ENCODE results near the gene TMOD3.

TMOD3 gene

GRCh38 chr15:51803965-51804364, 25.5 kb upstream of the TMOD3 start:
- no peaks in the 10 kb centered on the region for H3K27me3 Mint-ChIP-seq (ENCODE audit: low read depth)
- no peaks in the 10 kb centered on the region for H3K9me3 Mint-ChIP-seq
- H3K36me3 Mint-ChIP-seq (ENCODE audit: low read depth): peaks cover 9% of the 10 kb centered on the region
- peaks cover 4% of the 10 kb centered on the region for H3K4me1 Mint-ChIP-seq (ENCODE audit: low read depth)
- H3K4me3 Mint-ChIP-seq: no peak overlapping the region
- no peak overlapping the region for H3K27ac Mint-ChIP-seq

- no peaks in the 10 kb centered on the region for H3K27me3 Mint-ChIP-seq (ENCODE audit: low read depth)
- H3K9me3 Mint-ChIP-seq: no peaks in the 10 kb centered on the region
- H3K4me1 Mint-ChIP-seq (ENCODE audit: low read depth): peaks cover 3% of the 10 kb centered on the region
- no peak overlapping the region for H3K27ac Mint-ChIP-seq
- peaks cover 8% of the 10 kb centered on the region for H3K36me3 Mint-ChIP-seq (ENCODE audit: low read depth)
- H3K4me3 Mint-ChIP-seq: no peak overlapping the region
These were observed 23.3 kb upstream of the TMOD3 start for GRCh38 chr15:51806123-51806522.

GRCh38 chr15:51809457-51809856, 20.0 kb upstream of the TMOD3 start:
- Mint-ChIP-seq H3K9me3 (no peaks in the 10 kb centered on the region), H3K4me1 (ENCODE audit: low read depth) (peaks cover 2% of the 10 kb centered on the region), H3K36me3 (ENCODE audit: low read depth) (peaks cover 9% of the 10 kb centered on the region), H3K4me3 (no peak overlapping the region), H3K27ac (no peak overlapping the region), H3K27me3 (ENCODE audit: low read depth) (no peaks in the 10 kb centered on the region)

GRCh38 chr15:51812598-51812997, 16.9 kb upstream of the TMOD3 start:
- H3K36me3 Mint-ChIP-seq (ENCODE audit: low read depth): peaks cover 2% of the 10 kb centered on the region
- H3K4me1 Mint-ChIP-seq (ENCODE audit: low read depth): no peaks in the 10 kb centered on the region
- no peaks in the 10 kb centered on the region for H3K27me3 Mint-ChIP-seq (ENCODE audit: low read depth)
- no peak overlapping the region for H3K27ac Mint-ChIP-seq
- no peak overlapping the region for H3K4me3 Mint-ChIP-seq
- H3K9me3 Mint-ChIP-seq: no peaks in the 10 kb centered on the region

- Mint-ChIP-seq H3K4me1 (ENCODE audit: low read depth) (no peaks in the 10 kb centered on the region), H3K9me3 (peaks cover 2% of the 10 kb centered on the region), H3K4me3 (no peak overlapping the region), H3K36me3 (ENCODE audit: low read depth) (peaks cover 2% of the 10 kb centered on the region), H3K27me3 (ENCODE audit: low read depth) (no peaks in the 10 kb centered on the region), H3K27ac (no peak overlapping the region)
These were observed 14.8 kb upstream of the TMOD3 start for GRCh38 chr15:51814606-51815005.

GRCh38 chr15:51816611-51817010, 12.8 kb upstream of the TMOD3 start:
- Mint-ChIP-seq H3K4me1 (ENCODE audit: low read depth) (no peaks in the 10 kb centered on the region), H3K9me3 (peaks cover 22% of the 10 kb centered on the region), H3K36me3 (ENCODE audit: low read depth) (peaks cover 11% of the 10 kb centered on the region), H3K27me3 (ENCODE audit: low read depth) (no peaks in the 10 kb centered on the region), H3K27ac (no peak overlapping the region), H3K4me3 (no peak overlapping the region)

GRCh38 chr15:51818150-51818549, 11.3 kb upstream of the TMOD3 start:
- no peak overlapping the region for H3K27ac Mint-ChIP-seq

GRCh38 chr15:51825698-51826097, 3.8 kb upstream of the TMOD3 start:
- peaks cover 20% of the 10 kb centered on the region for H3K27me3 Mint-ChIP-seq (ENCODE audit: low read depth)
- no peak overlapping the region for H3K27ac Mint-ChIP-seq
- peaks cover 7% of the 10 kb centered on the region for H3K4me1 Mint-ChIP-seq (ENCODE audit: low read depth)
- peaks cover 9% of the 10 kb centered on the region for H3K36me3 Mint-ChIP-seq (ENCODE audit: low read depth)
- H3K4me3 Mint-ChIP-seq: no peak overlapping the region
- peaks cover 11% of the 10 kb centered on the region for H3K9me3 Mint-ChIP-seq

More at GRCh38 chr15:51818150-51818549, 11.3 kb upstream of the TMOD3 start:
- peaks cover 11% of the 10 kb centered on the region for H3K36me3 Mint-ChIP-seq (ENCODE audit: low read depth)
- H3K4me1 Mint-ChIP-seq (ENCODE audit: low read depth): no peaks in the 10 kb centered on the region
- no peak overlapping the region for H3K4me3 Mint-ChIP-seq
- peaks cover 24% of the 10 kb centered on the region for H3K9me3 Mint-ChIP-seq
- H3K27me3 Mint-ChIP-seq (ENCODE audit: low read depth): no peaks in the 10 kb centered on the region

GRCh38 chr15:51828621-51829375, 655 bp upstream of the TMOD3 start:
- no peaks in the 10 kb centered on the region for H3K9me3 Mint-ChIP-seq
- H3K27me3 Mint-ChIP-seq (ENCODE audit: low read depth): peaks cover 20% of the 10 kb centered on the region
- H3K4me1 Mint-ChIP-seq (ENCODE audit: low read depth): peaks cover 33% of the 10 kb centered on the region
- H3K27ac Mint-ChIP-seq: peak overlapping the region; percentile 91
- H3K4me3 Mint-ChIP-seq: peak overlapping the region; percentile 97
- H3K36me3 Mint-ChIP-seq (ENCODE audit: low read depth): peaks cover 12% of the 10 kb centered on the region

- Mint-ChIP-seq H3K4me3 (peak overlapping the region; percentile 97), H3K27me3 (ENCODE audit: low read depth) (peaks cover 11% of the 10 kb centered on the region), H3K4me1 (ENCODE audit: low read depth) (peaks cover 43% of the 10 kb centered on the region), H3K36me3 (ENCODE audit: low read depth) (peaks cover 15% of the 10 kb centered on the region), H3K9me3 (no peaks in the 10 kb centered on the region), H3K27ac (peak overlapping the region; percentile 94)
These were observed 888 bp downstream of the TMOD3 start for GRCh38 chr15:51830276-51830806.

GRCh38 chr15:51833772-51834171, 4.3 kb downstream of the TMOD3 start:
- Mint-ChIP-seq H3K27me3 (ENCODE audit: low read depth) (no peaks in the 10 kb centered on the region), H3K4me1 (ENCODE audit: low read depth) (peaks cover 65% of the 10 kb centered on the region), H3K9me3 (no peaks in the 10 kb centered on the region), H3K36me3 (ENCODE audit: low read depth) (peaks cover 20% of the 10 kb centered on the region), H3K27ac (no peak overlapping the region), H3K4me3 (no peak overlapping the region)

- peaks cover 63% of the 10 kb centered on the region for H3K4me1 Mint-ChIP-seq (ENCODE audit: low read depth)
- H3K27me3 Mint-ChIP-seq (ENCODE audit: low read depth): no peaks in the 10 kb centered on the region
- H3K9me3 Mint-ChIP-seq: no peaks in the 10 kb centered on the region
- H3K36me3 Mint-ChIP-seq (ENCODE audit: low read depth): peaks cover 13% of the 10 kb centered on the region
- H3K27ac Mint-ChIP-seq: peak overlapping the region; percentile 77
- H3K4me3 Mint-ChIP-seq: peak overlapping the region; percentile 57
These were observed 8.4 kb downstream of the TMOD3 start for GRCh38 chr15:51837792-51838251.

- no peaks in the 10 kb centered on the region for H3K27me3 Mint-ChIP-seq (ENCODE audit: low read depth)
- peak overlapping the region; percentile 57 for H3K4me3 Mint-ChIP-seq
- H3K4me1 Mint-ChIP-seq (ENCODE audit: low read depth): peaks cover 64% of the 10 kb centered on the region
- H3K36me3 Mint-ChIP-seq (ENCODE audit: low read depth): peaks cover 16% of the 10 kb centered on the region
- H3K9me3 Mint-ChIP-seq: no peaks in the 10 kb centered on the region
- peak overlapping the region; percentile 35 for H3K27ac Mint-ChIP-seq
These were observed 8.8 kb downstream of the TMOD3 start for GRCh38 chr15:51838270-51838669.

GRCh38 chr15:51840692-51841091, 11.2 kb downstream of the TMOD3 start:
- Mint-ChIP-seq H3K27ac (no peak overlapping the region), H3K4me1 (ENCODE audit: low read depth) (peaks cover 60% of the 10 kb centered on the region), H3K9me3 (no peaks in the 10 kb centered on the region), H3K4me3 (no peak overlapping the region), H3K27me3 (ENCODE audit: low read depth) (no peaks in the 10 kb centered on the region), H3K36me3 (ENCODE audit: low read depth) (peaks cover 7% of the 10 kb centered on the region)

- Mint-ChIP-seq H3K4me3 (no peak overlapping the region), H3K27ac (no peak overlapping the region), H3K9me3 (no peaks in the 10 kb centered on the region), H3K27me3 (ENCODE audit: low read depth) (no peaks in the 10 kb centered on the region), H3K36me3 (ENCODE audit: low read depth) (peaks cover 4% of the 10 kb centered on the region), H3K4me1 (ENCODE audit: low read depth) (peaks cover 63% of the 10 kb centered on the region)
These were observed 12.1 kb downstream of the TMOD3 start for GRCh38 chr15:51841406-51842040.
